ENCODE measurements around the gene ARID2. TPM values are rescaled to one million over a fixed set of nuclear protein-coding genes. Genes with fewer than 3 reads are reported as not detected.

Gene ARID2
- total RNA-seq, 1 experiment from 2014 or later, result 15.4 TPM

GRCh38 chr12:45730348-45731189 lies 1.1 kb downstream of the ARID2 start:
- Histone ChIP-seq H3K27me3 (ENCODE audit: low read length) (no peaks in the 10 kb centered on the region), H3K9ac (ENCODE audit: low read length) (peak overlapping the region; percentile 91), H3K9me3 (ENCODE audit: low read length) (no peaks in the 10 kb centered on the region), H3K79me2 (ENCODE audit: low read length) (peaks cover 71% of the 10 kb centered on the region), H2AFZ (ENCODE audit: low read length) (peak overlapping the region; percentile 79), H3K4me2 (ENCODE audit: low read length) (peak overlapping the region; percentile 93), H3K4me3 (ENCODE audit: low read length) (peak overlapping the region; percentile 89), H4K20me1 (ENCODE audit: low read length) (no peaks in the 10 kb centered on the region), H3K27ac (ENCODE audit: low read length) (peak overlapping the region; percentile 83), H3K4me1 (ENCODE audit: insufficient read depth, low read length) (peaks cover 21% of the 10 kb centered on the region), H3K9me2 (replicated peaks; ENCODE audit: low read length) (no peaks in the 10 kb centered on the region), H3K36me3 (ENCODE audit: low read depth, low read length) (no peaks in the 10 kb centered on the region), H3F3A (ENCODE audit: low read length, unreplicated experiment) (no peaks in the 10 kb centered on the region)
- intact Hi-C loops (cut with micrococcal nuclease), result no loop called here
- DNase-seq (peak; percentile 37), ATAC-seq (no peak)
- ChIA-PET POLR2A (ENCODE audit: unreplicated experiment) (interaction anchor here (0.6 kb wide), 1 partner anchor 513 kb away, joined by 4 read pairs; no protein-coding TSS in a partner anchor), CTCF (interaction anchor here (0.6 to 1.4 kb wide), 2 partner anchors 15 to 187 kb away, joined by 4 read pairs; no protein-coding TSS in a partner anchor)
- BruUV-seq (replicated peaks), result no TSS peak
- no peak for TF ChIP-seq EZH2phosphoT487 (IDR thresholded peaks at IDR 0.05; ENCODE audit: borderline replicate concordance, low read length)
- no peak for TF ChIP-seq EZH2 (IDR thresholded peaks at IDR 0.05; ENCODE audit: low read length, unreplicated experiment)
- no peak for TF ChIP-seq CTCF (conservative IDR thresholded peaks at IDR 0.05; ENCODE audit: low read depth, low read length)

GRCh38 chr12:45731190-45731775 lies 1.8 kb downstream of the ARID2 start:
- peaks cover 21% of the 10 kb centered on the region for H3K4me1 ChIP-seq (ENCODE audit: insufficient read depth, low read length)
- CTCF ChIA-PET, result interaction anchor here (0.6 kb wide), 1 partner anchor 14 kb away, joined by 4 read pairs; no protein-coding TSS in a partner anchor
- peak; percentile 12 for DNase-seq
- peak overlapping the region; percentile 93 for H3K4me2 ChIP-seq (ENCODE audit: low read length)
- H3F3A ChIP-seq (ENCODE audit: low read length, unreplicated experiment), result no peaks in the 10 kb centered on the region
- no peaks in the 10 kb centered on the region for H3K27me3 ChIP-seq (ENCODE audit: low read length)
- POLR2A ChIA-PET (ENCODE audit: unreplicated experiment), result no interaction called here
- peak overlapping the region; percentile 91 for H3K9ac ChIP-seq (ENCODE audit: low read length)
- H3K79me2 ChIP-seq (ENCODE audit: low read length), result peaks cover 68% of the 10 kb centered on the region
- no peaks in the 10 kb centered on the region for H3K9me3 ChIP-seq (ENCODE audit: low read length)
- peak overlapping the region; percentile 67 for H2AFZ ChIP-seq (ENCODE audit: low read length)
- no peaks in the 10 kb centered on the region for H3K9me2 ChIP-seq (replicated peaks; ENCODE audit: low read length)
- no peak for ATAC-seq
- H3K27ac ChIP-seq (ENCODE audit: low read length), result peak overlapping the region; percentile 69
- H3K4me3 ChIP-seq (ENCODE audit: low read length), result peak overlapping the region; percentile 89
- H3K36me3 ChIP-seq (ENCODE audit: low read depth, low read length), result no peaks in the 10 kb centered on the region
- no peaks in the 10 kb centered on the region for H4K20me1 ChIP-seq (ENCODE audit: low read length)
- BruUV-seq (replicated peaks), result TSS peak; percentile 38
- TF ChIP-seq EZH2phosphoT487 (IDR thresholded peaks at IDR 0.05; ENCODE audit: borderline replicate concordance, low read length) (no peak), CTCF (conservative IDR thresholded peaks at IDR 0.05; ENCODE audit: low read depth, low read length) (no peak), EZH2 (IDR thresholded peaks at IDR 0.05; ENCODE audit: low read length, unreplicated experiment) (no peak)
- intact Hi-C loops (cut with micrococcal nuclease), result no loop called here

All from PC-3 (cell line).